GM23338 (cell line): ENCODE data around the gene DLG2. TPM values are rescaled to one million over a fixed set of nuclear protein-coding genes. Genes with fewer than 3 reads are reported as not detected.

Experiments used
- ATAC-seq: fragments of 200-7000 bp; cut with Tn5 transposase; 3 replicates; pipeline ENCODE4 v1.9.1; 2020
- DNase-seq: peaks from one replicate; pipeline ENCODE4 v3.0.0-alpha.2; 2015; ENCODE audit warnings: low spot score
- H2AFZ ChIP-seq: fragments of 200-600 bp; sonication (generic); 2 replicates; pipeline ENCODE4 v1.8.0; 2016; ENCODE audit warnings: antibody characterized with exemption, mild to moderate bottlenecking, moderate library complexity
- H3F3A ChIP-seq: fragments of 200-600 bp; sonication (generic); replicated peaks from 2 replicates; pipeline ENCODE4 v1.8.0; 2017; ENCODE audit warnings: antibody characterized with exemption, mixed run types, low read depth
- H3K27ac ChIP-seq: fragments of 200-600 bp; sonication (generic); 2 replicates; pipeline ENCODE4 v1.6.1; 2016; ENCODE audit warnings: low read depth
- H3K27me3 ChIP-seq: fragments of 200-600 bp; sonication (generic); 2 replicates; pipeline ENCODE4 v1.8.0; 2016; ENCODE audit warnings: mild to moderate bottlenecking, mixed run types, moderate library complexity; ENCODE audit not compliant: insufficient read depth
- H3K36me3 ChIP-seq: fragments of 200-600 bp; sonication (generic); 2 replicates; pipeline ENCODE4 v1.8.0; 2016; ENCODE audit warnings: mild to moderate bottlenecking; ENCODE audit not compliant: insufficient read depth
- H3K4me1 ChIP-seq: fragments of 200-600 bp; sonication (generic); 2 replicates; pipeline ENCODE4 v1.8.0; 2016; ENCODE audit warnings: mild to moderate bottlenecking, moderate library complexity; ENCODE audit not compliant: insufficient read depth
- H3K4me2 ChIP-seq: fragments of 200-600 bp; sonication (generic); 2 replicates; pipeline ENCODE4 v1.7.1; 2017; ENCODE audit warnings: mixed run types
- H3K4me3 ChIP-seq: fragments of 200-600 bp; sonication (generic); 2 replicates; pipeline ENCODE4 v1.6.1; 2016; ENCODE audit warnings: mixed run types
- H3K79me2 ChIP-seq: fragments of 200-600 bp; sonication (generic); replicated peaks from 2 replicates; pipeline ENCODE4 v1.8.0; 2017; ENCODE audit warnings: mild to moderate bottlenecking; ENCODE audit not compliant: insufficient read depth
- H3K9me2 ChIP-seq: fragments of 200-600 bp; sonication (generic); 2 replicates; pipeline ENCODE4 v1.8.0; 2017; ENCODE audit not compliant: insufficient read depth
- H4K20me1 ChIP-seq: fragments of 200-600 bp; sonication (generic); replicated peaks from 2 replicates; pipeline ENCODE4 v1.8.0; 2017; ENCODE audit warnings: mild to moderate bottlenecking; ENCODE audit not compliant: insufficient read depth
- H3K27ac Mint-ChIP-seq: 2 replicates; pipeline ENCODE4 v1.8.0; 2020; ENCODE audit warnings: inconsistent platforms, mild to moderate bottlenecking, moderate library complexity, mixed read lengths
- H3K27me3 Mint-ChIP-seq: 3 replicates; pipeline ENCODE4 v1.8.0; 2022; ENCODE audit warnings: low read depth, mild to moderate bottlenecking, moderate library complexity, mixed read lengths, inconsistent platforms; ENCODE audit not compliant: insufficient read depth, poor library complexity
- H3K36me3 Mint-ChIP-seq: 3 replicates; pipeline ENCODE4 v1.8.0; 2021; ENCODE audit warnings: low read depth, mild to moderate bottlenecking, inconsistent platforms, moderate library complexity, mixed read lengths
- H3K4me1 Mint-ChIP-seq: 3 replicates; pipeline ENCODE4 v1.8.0; 2020; ENCODE audit warnings: mild to moderate bottlenecking, inconsistent platforms, mixed read lengths
- H3K4me3 Mint-ChIP-seq: 3 replicates; pipeline ENCODE4 v1.8.0; 2021; ENCODE audit warnings: moderate library complexity, mild to moderate bottlenecking, inconsistent platforms, mixed read lengths
- H3K9me3 Mint-ChIP-seq: 3 replicates; pipeline ENCODE4 v1.8.0; 2020; ENCODE audit warnings: moderate library complexity, mild to moderate bottlenecking, inconsistent platforms, mixed read lengths
- CREB1 ChIP-seq: fragments of 250-450 bp; sonication (Bioruptor Pico); IDR thresholded peaks from 2 replicates; pipeline ENCODE4 v1.5.0; 2020; ENCODE audit warnings: low read depth, mild to moderate bottlenecking, moderate library complexity
- EZH2 ChIP-seq: fragments of 200-600 bp; sonication (generic); IDR thresholded peaks from one replicate; pipeline ENCODE4 v1.8.0; 2017; ENCODE audit warnings: antibody characterized with exemption, mild to moderate bottlenecking, low read depth; ENCODE audit not compliant: unreplicated experiment
- EZH2phosphoT487 ChIP-seq: fragments of 200-600 bp; sonication (generic); IDR thresholded peaks from one replicate; pipeline ENCODE4 v1.8.1; 2018; ENCODE audit warnings: antibody characterized with exemption; ENCODE audit not compliant: unreplicated experiment
- JUNB ChIP-seq: IDR thresholded peaks from one replicate; pipeline ENCODE4 v1.6.1; 2016; ENCODE audit warnings: antibody characterized with exemption; ENCODE audit not compliant: unreplicated experiment
- NANOG ChIP-seq: IDR thresholded peaks from 2 replicates; pipeline ENCODE4 v1.6.1; 2016; ENCODE audit warnings: antibody characterized with exemption, borderline replicate concordance
- POLR2AphosphoS5 ChIP-seq: IDR thresholded peaks from 2 replicates; pipeline ENCODE4 v1.6.1; 2016; ENCODE audit warnings: antibody characterized with exemption, low read depth
- STAT1 ChIP-seq: IDR thresholded peaks from one replicate; pipeline ENCODE4 v1.6.1; 2016; ENCODE audit warnings: antibody characterized with exemption; ENCODE audit not compliant: unreplicated experiment
- ZNF114 ChIP-seq: fragments of 250-450 bp; sonication (Bioruptor Pico); IDR thresholded peaks from 2 replicates; pipeline ENCODE4 v1.5.0; 2020; ENCODE audit warnings: mild to moderate bottlenecking, moderate library complexity
- ZNF331 ChIP-seq: fragments of 250-450 bp; sonication (Bioruptor Pico); IDR thresholded peaks from 2 replicates; pipeline ENCODE4 v1.5.0; 2020; ENCODE audit warnings: low read depth, mild to moderate bottlenecking, moderate library complexity
- polyA plus RNA-seq: library from polyadenylated mRNA; unstranded; fragments of >200 nt; fragmentation: Nextera tagmentation; extraction: Ambion mirVana; gene quantifications from 2 replicates; pipeline ENCODE4 v1.2.1, GENCODE V29; 2016
- total RNA-seq: library from RNA; depleted of rRNA; stranded (reverse); fragments of >200 nt; shearing (Covaris generic); gene quantifications from 2 replicates; pipeline ENCODE4 v1.2.3, GENCODE V29; 2014
- TF ChIP-seq, protein P1 (sequence below), 2 experiments: fragments of 200-600 bp in 1 of 2; sonication (generic) in 1 of 2; conservative IDR thresholded peaks; 2 replicates each; pipeline versions ENCODE4 v1.5.1 to v1.6.1; 2016 to 2017; ENCODE audit warnings: antibody characterized with exemption in 2 of 2, low read depth in 2 of 2, mild to moderate bottlenecking in 2 of 2, moderate library complexity in 1 of 2
- TF ChIP-seq, protein P2 (sequence below): IDR thresholded peaks from 2 replicates; pipeline ENCODE4 v1.6.1; 2016; ENCODE audit warnings: antibody characterized with exemption
- TF ChIP-seq, protein P3 (sequence below): IDR thresholded peaks from one replicate; pipeline ENCODE4 v1.6.1; 2018; ENCODE audit warnings: antibody characterized with exemption; ENCODE audit not compliant: unreplicated experiment

The DLG2 gene
- total and polyA plus RNA-seq, 2 experiments from 2014 or later: 19.8 to 21.5 TPM

DNA sequence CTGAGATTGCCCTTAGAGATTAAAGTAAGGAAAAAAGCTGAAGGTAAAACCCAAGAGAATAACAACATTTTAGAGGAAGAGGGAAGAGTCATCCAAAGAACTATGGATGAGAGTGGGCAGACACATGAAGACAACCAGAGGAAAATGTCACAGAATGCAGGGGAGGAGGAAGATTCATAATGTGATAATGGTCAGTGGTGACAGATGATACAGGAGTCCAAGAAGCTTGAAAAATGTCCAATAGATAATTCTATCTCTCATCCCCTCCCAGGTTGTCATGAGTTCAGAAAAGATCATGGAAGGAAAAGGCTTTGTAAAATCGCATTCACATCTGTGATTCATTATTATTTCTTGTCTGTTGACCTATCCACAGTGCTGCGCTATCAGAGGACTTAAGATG is 2058.6 kb downstream of the DLG2 start (continued):
- TF ChIP-seq, protein P1, sequence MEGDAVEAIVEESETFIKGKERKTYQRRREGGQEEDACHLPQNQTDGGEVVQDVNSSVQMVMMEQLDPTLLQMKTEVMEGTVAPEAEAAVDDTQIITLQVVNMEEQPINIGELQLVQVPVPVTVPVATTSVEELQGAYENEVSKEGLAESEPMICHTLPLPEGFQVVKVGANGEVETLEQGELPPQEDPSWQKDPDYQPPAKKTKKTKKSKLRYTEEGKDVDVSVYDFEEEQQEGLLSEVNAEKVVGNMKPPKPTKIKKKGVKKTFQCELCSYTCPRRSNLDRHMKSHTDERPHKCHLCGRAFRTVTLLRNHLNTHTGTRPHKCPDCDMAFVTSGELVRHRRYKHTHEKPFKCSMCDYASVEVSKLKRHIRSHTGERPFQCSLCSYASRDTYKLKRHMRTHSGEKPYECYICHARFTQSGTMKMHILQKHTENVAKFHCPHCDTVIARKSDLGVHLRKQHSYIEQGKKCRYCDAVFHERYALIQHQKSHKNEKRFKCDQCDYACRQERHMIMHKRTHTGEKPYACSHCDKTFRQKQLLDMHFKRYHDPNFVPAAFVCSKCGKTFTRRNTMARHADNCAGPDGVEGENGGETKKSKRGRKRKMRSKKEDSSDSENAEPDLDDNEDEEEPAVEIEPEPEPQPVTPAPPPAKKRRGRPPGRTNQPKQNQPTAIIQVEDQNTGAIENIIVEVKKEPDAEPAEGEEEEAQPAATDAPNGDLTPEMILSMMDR (conservative IDR thresholded peaks at IDR 0.05; ENCODE audit: low read depth in 2 of 2): no peak
- TF ChIP-seq ZNF331 (no peak), STAT1 (no peak), JUNB (no peak), EZH2 (no peak)
- TF ChIP-seq, protein P2, sequence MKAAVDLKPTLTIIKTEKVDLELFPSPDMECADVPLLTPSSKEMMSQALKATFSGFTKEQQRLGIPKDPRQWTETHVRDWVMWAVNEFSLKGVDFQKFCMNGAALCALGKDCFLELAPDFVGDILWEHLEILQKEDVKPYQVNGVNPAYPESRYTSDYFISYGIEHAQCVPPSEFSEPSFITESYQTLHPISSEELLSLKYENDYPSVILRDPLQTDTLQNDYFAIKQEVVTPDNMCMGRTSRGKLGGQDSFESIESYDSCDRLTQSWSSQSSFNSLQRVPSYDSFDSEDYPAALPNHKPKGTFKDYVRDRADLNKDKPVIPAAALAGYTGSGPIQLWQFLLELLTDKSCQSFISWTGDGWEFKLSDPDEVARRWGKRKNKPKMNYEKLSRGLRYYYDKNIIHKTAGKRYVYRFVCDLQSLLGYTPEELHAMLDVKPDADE: no peak

DNA sequence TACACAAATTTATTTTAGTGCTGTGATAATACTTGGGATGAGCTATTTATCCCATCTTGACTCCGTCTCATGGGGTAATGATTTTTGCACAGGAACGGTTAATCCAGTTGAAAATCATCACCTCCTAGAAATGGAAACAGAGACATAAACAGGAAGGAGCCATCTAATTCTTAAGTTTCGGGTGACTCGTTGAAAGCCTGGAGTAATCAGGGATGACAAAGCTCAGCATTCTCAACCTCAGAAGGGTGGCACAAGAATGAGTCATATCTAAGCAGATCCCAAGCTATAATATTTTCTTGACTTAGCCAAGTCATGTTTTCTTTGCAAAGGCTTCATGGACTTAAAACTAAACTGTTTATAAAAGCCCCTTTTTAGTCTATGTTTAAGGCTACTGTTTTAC is 2060.2 kb downstream of the DLG2 start:
- Mint-ChIP-seq H3K27ac (no peak overlapping the region), H3K4me1 (peaks cover 23% of the 10 kb centered on the region), H3K27me3 (no peaks in the 10 kb centered on the region), H3K9me3 (no peaks in the 10 kb centered on the region), H3K4me3 (no peak overlapping the region), H3K36me3 (no peaks in the 10 kb centered on the region)
- Histone ChIP-seq H3K4me2 (no peak overlapping the region), H2AFZ (no peak overlapping the region), H3K79me2 (no peaks in the 10 kb centered on the region), H4K20me1 (no peaks in the 10 kb centered on the region), H3F3A (no peaks in the 10 kb centered on the region), H3K4me1 (peaks cover 15% of the 10 kb centered on the region; the same call in 1 of the 2 replicates), H3K27me3 (no peaks in the 10 kb centered on the region), H3K27ac (no peak overlapping the region), H3K4me3 (no peak overlapping the region), H3K36me3 (no peaks in the 10 kb centered on the region), H3K9me2 (no peaks in the 10 kb centered on the region)
- DNase-seq (no peak), ATAC-seq (no peak)
- TF ChIP-seq NANOG (no peak), ZNF114 (no peak), EZH2phosphoT487 (no peak), JUNB (no peak), ZNF331 (no peak), CREB1 (CRISPR knock-in tag) (no peak), POLR2AphosphoS5 (no peak), EZH2 (no peak)
- TF ChIP-seq, protein P2: no peak
- TF ChIP-seq, protein P3, sequence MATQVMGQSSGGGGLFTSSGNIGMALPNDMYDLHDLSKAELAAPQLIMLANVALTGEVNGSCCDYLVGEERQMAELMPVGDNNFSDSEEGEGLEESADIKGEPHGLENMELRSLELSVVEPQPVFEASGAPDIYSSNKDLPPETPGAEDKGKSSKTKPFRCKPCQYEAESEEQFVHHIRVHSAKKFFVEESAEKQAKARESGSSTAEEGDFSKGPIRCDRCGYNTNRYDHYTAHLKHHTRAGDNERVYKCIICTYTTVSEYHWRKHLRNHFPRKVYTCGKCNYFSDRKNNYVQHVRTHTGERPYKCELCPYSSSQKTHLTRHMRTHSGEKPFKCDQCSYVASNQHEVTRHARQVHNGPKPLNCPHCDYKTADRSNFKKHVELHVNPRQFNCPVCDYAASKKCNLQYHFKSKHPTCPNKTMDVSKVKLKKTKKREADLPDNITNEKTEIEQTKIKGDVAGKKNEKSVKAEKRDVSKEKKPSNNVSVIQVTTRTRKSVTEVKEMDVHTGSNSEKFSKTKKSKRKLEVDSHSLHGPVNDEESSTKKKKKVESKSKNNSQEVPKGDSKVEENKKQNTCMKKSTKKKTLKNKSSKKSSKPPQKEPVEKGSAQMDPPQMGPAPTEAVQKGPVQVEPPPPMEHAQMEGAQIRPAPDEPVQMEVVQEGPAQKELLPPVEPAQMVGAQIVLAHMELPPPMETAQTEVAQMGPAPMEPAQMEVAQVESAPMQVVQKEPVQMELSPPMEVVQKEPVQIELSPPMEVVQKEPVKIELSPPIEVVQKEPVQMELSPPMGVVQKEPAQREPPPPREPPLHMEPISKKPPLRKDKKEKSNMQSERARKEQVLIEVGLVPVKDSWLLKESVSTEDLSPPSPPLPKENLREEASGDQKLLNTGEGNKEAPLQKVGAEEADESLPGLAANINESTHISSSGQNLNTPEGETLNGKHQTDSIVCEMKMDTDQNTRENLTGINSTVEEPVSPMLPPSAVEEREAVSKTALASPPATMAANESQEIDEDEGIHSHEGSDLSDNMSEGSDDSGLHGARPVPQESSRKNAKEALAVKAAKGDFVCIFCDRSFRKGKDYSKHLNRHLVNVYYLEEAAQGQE: no peak
- TF ChIP-seq, protein P1 (conservative IDR thresholded peaks at IDR 0.05; ENCODE audit: low read depth in 2 of 2): no peak
